H9 (cell line): ENCODE data around the gene PCDHGB2. TPM values are rescaled to one million over a fixed set of nuclear protein-coding genes. Genes with fewer than 3 reads are reported as not detected.
"Not testable (repeated sequence)": the region's sequence is repeated elsewhere in the genome, so short reads cannot be mapped to it uniquely, and the experiment has no call there.

Experiments
- DNase-seq: peaks from one replicate; pipeline ENCODE4 v3.0.0-alpha.2; 2017
- H2AFZ ChIP-seq: one replicate; pipeline ENCODE4 v1.6.1; 2013; ENCODE audit warnings: mild to moderate bottlenecking, low read length, control low read depth, moderate library complexity
- H2AK5ac ChIP-seq: 2 replicates; pipeline ENCODE4 v1.6.1; 2013; ENCODE audit warnings: low read length, control low read depth, mixed read lengths; ENCODE audit not compliant: insufficient read length
- H2BK120ac ChIP-seq: one replicate; pipeline ENCODE4 v1.6.1; 2013; ENCODE audit warnings: low read depth, mild to moderate bottlenecking, low read length, control low read depth, inconsistent platforms; ENCODE audit not compliant: poor library complexity, severe bottlenecking
- H2BK12ac ChIP-seq: 2 replicates; pipeline ENCODE4 v1.6.1; 2013; ENCODE audit warnings: low read length, control low read depth, mixed read lengths, low read depth; ENCODE audit not compliant: insufficient read length
- H2BK15ac ChIP-seq: 2 replicates; pipeline ENCODE4 v1.6.1; 2013; ENCODE audit warnings: low read depth, low read length, control low read depth
- H2BK20ac ChIP-seq: one replicate; pipeline ENCODE4 v1.6.1; 2013; ENCODE audit warnings: low read depth, mild to moderate bottlenecking, low read length, control low read depth, inconsistent platforms; ENCODE audit not compliant: poor library complexity, severe bottlenecking
- H2BK5ac ChIP-seq: 2 replicates; pipeline ENCODE4 v1.6.1; 2013; ENCODE audit warnings: low read length, control low read depth, mixed read lengths; ENCODE audit not compliant: insufficient read length
- H3K14ac ChIP-seq: 2 replicates; pipeline ENCODE4 v1.6.1; 2013; ENCODE audit warnings: low read length, control low read depth; ENCODE audit not compliant: insufficient read depth
- H3K18ac ChIP-seq: 2 replicates; pipeline ENCODE4 v1.6.1; 2013; ENCODE audit warnings: low read depth, mild to moderate bottlenecking, mixed read lengths, low read length, control low read depth; ENCODE audit not compliant: insufficient read length
- H3K23ac ChIP-seq: 2 replicates; pipeline ENCODE4 v1.6.1; 2013; ENCODE audit warnings: low read length, control low read depth, mixed read lengths, low read depth; ENCODE audit not compliant: insufficient read length
- H3K23me2 ChIP-seq: 2 replicates; pipeline ENCODE4 v1.6.1; 2013; ENCODE audit warnings: low read depth, mild to moderate bottlenecking, mixed read lengths, low read length, control low read depth; ENCODE audit not compliant: insufficient read length, poor library complexity, severe bottlenecking
- H3K27ac ChIP-seq: 2 replicates; pipeline ENCODE4 v1.5.1; 2013; ENCODE audit warnings: low read length, control low read depth, mixed read lengths, low read depth; ENCODE audit not compliant: insufficient read length
- H3K27me3 ChIP-seq: 2 replicates; pipeline ENCODE4 v1.6.1; 2013; ENCODE audit warnings: low read length, control low read depth, inconsistent platforms; ENCODE audit not compliant: insufficient read depth
- H3K4ac ChIP-seq: 2 replicates; pipeline ENCODE4 v1.6.1; 2013; ENCODE audit warnings: low read depth, mild to moderate bottlenecking, control low read depth, inconsistent platforms, low read length, moderate library complexity
- H3K4me1 ChIP-seq: 2 replicates; pipeline ENCODE4 v1.6.1; 2013; ENCODE audit warnings: low read length, control low read depth, inconsistent platforms; ENCODE audit not compliant: insufficient read depth
- H3K4me2 ChIP-seq: 2 replicates; pipeline ENCODE4 v1.6.1; 2013; ENCODE audit warnings: low read length, control low read depth, mixed read lengths; ENCODE audit not compliant: insufficient read length, insufficient read depth
- H3K56ac ChIP-seq: 2 replicates; pipeline ENCODE4 v1.6.1; 2013; ENCODE audit warnings: low read depth, mild to moderate bottlenecking, mixed read lengths, low read length, control low read depth; ENCODE audit not compliant: insufficient read length
- H3K79me1 ChIP-seq: 2 replicates; pipeline ENCODE4 v1.6.1; 2013; ENCODE audit warnings: low read depth, mild to moderate bottlenecking, moderate library complexity, low read length, control low read depth, inconsistent platforms; ENCODE audit not compliant: insufficient read depth, poor library complexity, severe bottlenecking
- H3K79me2 ChIP-seq: 2 replicates; pipeline ENCODE4 v1.6.1; 2013; ENCODE audit warnings: low read length, control low read depth, inconsistent platforms; ENCODE audit not compliant: insufficient read depth
- H3K9ac ChIP-seq: 2 replicates; pipeline ENCODE4 v1.6.1; 2013; ENCODE audit warnings: low read length, control low read depth, mixed read lengths; ENCODE audit not compliant: insufficient read length; ENCODE audit errors: extremely low read depth
- H3K9me3 ChIP-seq: one replicate; pipeline ENCODE4 v1.6.1; 2013; ENCODE audit warnings: low read depth, low read length, inconsistent platforms; ENCODE audit not compliant: control insufficient read depth
- H3T11ph ChIP-seq: one replicate; pipeline ENCODE4 v1.6.1; 2013; ENCODE audit warnings: mild to moderate bottlenecking, low read length, control low read depth, inconsistent platforms
- H4K20me1 ChIP-seq: one replicate; pipeline ENCODE4 v1.6.1; 2013; ENCODE audit not compliant: control insufficient read depth, insufficient read length, insufficient read depth
- H4K5ac ChIP-seq: 2 replicates; pipeline ENCODE4 v1.6.1; 2013; ENCODE audit warnings: low read depth, mild to moderate bottlenecking, mixed read lengths, low read length, control low read depth; ENCODE audit not compliant: insufficient read length
- H4K8ac ChIP-seq: replicated peaks from 2 replicates; pipeline ENCODE4 v1.6.1; 2013; ENCODE audit warnings: low read length, control low read depth, mixed read lengths, low read depth; ENCODE audit not compliant: insufficient read length
- H4K91ac ChIP-seq: 2 replicates; pipeline ENCODE4 v1.6.1; 2013; ENCODE audit warnings: low read depth, mild to moderate bottlenecking, moderate library complexity, mixed read lengths, low read length, control low read depth; ENCODE audit not compliant: insufficient read length
- H3K27ac Mint-ChIP-seq, 3 experiments: 2 replicates in 2 of 3; 3 replicates in 1 of 3; pipeline ENCODE4 v1.8.0; 2020 to 2021; ENCODE audit warnings: mixed read lengths in 3 of 3, mild to moderate bottlenecking in 1 of 3, moderate library complexity in 1 of 3
- H3K27me3 Mint-ChIP-seq: 2 replicates; pipeline ENCODE4 v1.8.0; 2021; ENCODE audit warnings: low read depth, mild to moderate bottlenecking, moderate library complexity, mixed read lengths
- H3K36me3 Mint-ChIP-seq, 3 experiments: 2 replicates in 2 of 3; 3 replicates in 1 of 3; pipeline ENCODE4 v1.8.0; 2020 to 2021; ENCODE audit warnings: low read depth in 3 of 3, mixed read lengths in 3 of 3; ENCODE audit not compliant: insufficient read depth in 1 of 3
- H3K4me1 Mint-ChIP-seq, 2 experiments: 2 replicates each; pipeline ENCODE4 v1.8.0; 2020; ENCODE audit warnings: mixed read lengths in 2 of 2
- H3K4me3 Mint-ChIP-seq, 2 experiments: 2 replicates in 1 of 2; 3 replicates in 1 of 2; pipeline ENCODE4 v1.8.0; 2020 to 2021; ENCODE audit warnings: mild to moderate bottlenecking in 2 of 2, mixed read lengths in 2 of 2, moderate library complexity in 1 of 2
- H3K9me3 Mint-ChIP-seq, 2 experiments: 2 replicates in 1 of 2; 3 replicates in 1 of 2; pipeline ENCODE4 v1.8.0; 2020; ENCODE audit warnings: mild to moderate bottlenecking in 2 of 2, mixed read lengths in 2 of 2, moderate library complexity in 1 of 2
- WGBS: extraction: QIAGEN DNeasy Blood & Tissue Kit; methylation state at CpG from one replicate; pipeline ENCODE4 v1.1.7; 2013; ENCODE audit warnings: missing lambda C conversion rate, low lambda C conversion rate, mixed read lengths; ENCODE audit not compliant: insufficient read length; ENCODE audit errors: extremely low coverage; 5-methylcytosine and 5-hydroxymethylcytosine counted together
- total RNA-seq: library from RNA; stranded (reverse); gene quantifications from 2 replicates; pipeline ENCODE4 v1.2.1, GENCODE V29; 2021
- TF ChIP-seq, protein P1 (sequence below): fragments of 200-600 bp; sonication (generic); conservative IDR thresholded peaks from 3 replicates; pipeline ENCODE4 v1.8.0; 2021; ENCODE audit warnings: antibody characterized with exemption, mild to moderate bottlenecking

The PCDHGB2 gene
- total RNA-seq, 1 experiment from 2014 or later: 3.8 TPM

DNA sequence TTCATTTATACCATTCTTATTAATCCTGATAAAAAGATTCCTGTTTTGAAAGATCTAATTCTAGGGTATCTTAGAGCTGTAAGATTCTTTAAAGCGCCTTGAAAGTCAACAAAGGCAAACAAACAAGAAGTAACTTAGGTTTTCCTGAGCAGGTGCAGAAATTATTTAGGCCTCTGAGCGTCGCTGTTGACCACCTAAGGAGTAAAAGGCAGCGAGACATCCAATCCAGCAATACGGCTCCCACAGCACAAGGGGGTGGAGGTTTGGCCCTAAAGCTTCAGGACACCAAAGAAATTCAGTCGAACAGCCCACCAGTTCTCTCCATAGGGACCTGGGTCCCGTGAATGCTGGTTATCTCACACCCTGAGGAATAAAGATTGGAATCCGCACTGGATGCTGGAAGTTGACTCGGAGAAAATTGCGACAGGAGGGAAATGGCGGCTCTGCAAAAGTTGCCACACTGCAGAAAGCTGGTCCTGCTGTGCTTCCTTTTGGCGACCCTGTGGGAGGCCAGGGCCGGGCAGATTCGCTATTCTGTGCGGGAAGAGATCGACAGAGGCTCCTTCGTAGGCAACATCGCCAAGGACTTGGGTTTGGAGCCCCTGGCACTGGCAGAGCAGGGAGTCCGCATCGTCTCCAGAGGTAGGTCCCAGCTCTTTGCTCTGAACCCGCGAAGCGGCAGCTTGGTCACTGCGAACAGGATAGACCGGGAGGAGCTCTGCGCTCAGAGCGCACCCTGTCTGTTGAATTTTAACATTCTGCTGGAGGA lies 21.1 kb upstream of the PCDHGB2 start, which contains the start of gene PCDHGA2:
Gene PCDHGA2, plus strand, starts transcription at position 223 of the 769 bp plus-strand sequence.
- TF ChIP-seq, protein P1, sequence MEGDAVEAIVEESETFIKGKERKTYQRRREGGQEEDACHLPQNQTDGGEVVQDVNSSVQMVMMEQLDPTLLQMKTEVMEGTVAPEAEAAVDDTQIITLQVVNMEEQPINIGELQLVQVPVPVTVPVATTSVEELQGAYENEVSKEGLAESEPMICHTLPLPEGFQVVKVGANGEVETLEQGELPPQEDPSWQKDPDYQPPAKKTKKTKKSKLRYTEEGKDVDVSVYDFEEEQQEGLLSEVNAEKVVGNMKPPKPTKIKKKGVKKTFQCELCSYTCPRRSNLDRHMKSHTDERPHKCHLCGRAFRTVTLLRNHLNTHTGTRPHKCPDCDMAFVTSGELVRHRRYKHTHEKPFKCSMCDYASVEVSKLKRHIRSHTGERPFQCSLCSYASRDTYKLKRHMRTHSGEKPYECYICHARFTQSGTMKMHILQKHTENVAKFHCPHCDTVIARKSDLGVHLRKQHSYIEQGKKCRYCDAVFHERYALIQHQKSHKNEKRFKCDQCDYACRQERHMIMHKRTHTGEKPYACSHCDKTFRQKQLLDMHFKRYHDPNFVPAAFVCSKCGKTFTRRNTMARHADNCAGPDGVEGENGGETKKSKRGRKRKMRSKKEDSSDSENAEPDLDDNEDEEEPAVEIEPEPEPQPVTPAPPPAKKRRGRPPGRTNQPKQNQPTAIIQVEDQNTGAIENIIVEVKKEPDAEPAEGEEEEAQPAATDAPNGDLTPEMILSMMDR: peak; percentile 68

DNA sequence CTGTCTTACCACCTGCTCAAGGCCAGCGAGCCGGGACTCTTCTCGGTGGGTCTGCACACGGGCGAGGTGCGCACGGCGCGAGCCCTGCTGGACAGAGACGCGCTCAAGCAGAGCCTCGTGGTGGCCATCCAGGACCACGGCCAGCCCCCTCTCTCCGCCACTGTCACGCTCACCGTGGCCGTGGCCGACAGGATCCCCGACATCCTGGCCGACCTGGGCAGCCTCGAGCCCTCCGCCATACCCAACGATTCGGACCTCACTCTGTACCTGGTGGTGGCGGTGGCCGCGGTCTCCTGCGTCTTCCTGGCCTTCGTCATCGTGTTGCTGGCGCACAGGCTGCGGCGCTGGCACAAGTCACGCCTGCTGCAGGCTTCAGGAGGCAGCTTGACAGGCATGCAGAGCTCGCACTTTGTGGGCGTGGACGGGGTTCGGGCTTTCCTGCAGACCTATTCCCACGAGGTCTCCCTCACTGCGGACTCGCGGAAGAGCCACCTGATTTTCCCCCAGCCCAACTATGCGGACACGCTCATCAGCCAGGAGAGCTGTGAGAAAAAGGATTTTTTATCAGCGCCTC lies 18.9 kb upstream of the PCDHGB2 start:
- not testable (repeated sequence) for H3K56ac ChIP-seq, H4K20me1 ChIP-seq, H4K91ac ChIP-seq, H4K8ac ChIP-seq, H2BK15ac ChIP-seq, H3K4me1 Mint-ChIP-seq, H2BK20ac ChIP-seq, H3K23ac ChIP-seq, H3K27me3 ChIP-seq, H3K4me3 Mint-ChIP-seq, H2AK5ac ChIP-seq, H3K4me1 ChIP-seq, H3K4me2 ChIP-seq, H3K18ac ChIP-seq, H2BK5ac ChIP-seq, H3K79me1 ChIP-seq, H3K23me2 ChIP-seq, H2BK12ac ChIP-seq, H3K27ac ChIP-seq, H2BK120ac ChIP-seq, H3T11ph ChIP-seq, H3K9ac ChIP-seq, H3K4ac ChIP-seq, H3K79me2 ChIP-seq, DNase-seq, H4K5ac ChIP-seq, H3K27ac Mint-ChIP-seq, H2AFZ ChIP-seq, H3K14ac ChIP-seq
- no CpG with 5 or more reads among the region's 45 CpGs for WGBS
- Mint-ChIP-seq H3K9me3 (peaks cover 63 to 76% of the 10 kb centered on the region in 2 experiments), H3K27me3 (peaks cover 12% of the 10 kb centered on the region), H3K36me3 (peaks cover 17 to 42% (median 33%) of the 10 kb centered on the region in 3 experiments)
- peaks cover 25% of the 10 kb centered on the region for H3K9me3 ChIP-seq

More for the DNA sequence above, 21.1 kb upstream of the PCDHGB2 start, which contains the start of gene PCDHGA2:
- no peaks in the 10 kb centered on the region for H3K79me2 ChIP-seq
- H2BK15ac ChIP-seq: no peak within 1 kb of the TSS
- H2BK5ac ChIP-seq: no peak within 1 kb of the TSS
- no peak within 1 kb of the TSS for H3K4me3 Mint-ChIP-seq
- H3T11ph ChIP-seq: no peak within 1 kb of the TSS
- H3K27me3 Mint-ChIP-seq: peaks cover 10% of the 10 kb centered on the region
- H2BK120ac ChIP-seq: no peak within 1 kb of the TSS
- no peaks in the 10 kb centered on the region for H4K20me1 ChIP-seq
- no peak within 1 kb of the TSS for H3K4me2 ChIP-seq
- H3K9ac ChIP-seq: no peak within 1 kb of the TSS
- no peak within 1 kb of the TSS for H2BK20ac ChIP-seq
- peaks cover 17% of the 10 kb centered on the region for H3K9me3 ChIP-seq
- H2BK12ac ChIP-seq: no peak within 1 kb of the TSS
- no peak within 1 kb of the TSS for H2AK5ac ChIP-seq
- H4K8ac ChIP-seq: no peak within 1 kb of the TSS
- no peak within 1 kb of the TSS for H3K27ac ChIP-seq
- peak; percentile 62 for DNase-seq
- H4K5ac ChIP-seq: no peak within 1 kb of the TSS
- H3K14ac ChIP-seq: no peak within 1 kb of the TSS
- H3K79me1 ChIP-seq: no peaks in the 10 kb centered on the region
- no peak within 1 kb of the TSS for H3K56ac ChIP-seq
- H3K27ac Mint-ChIP-seq: no peak within 1 kb of the TSS
- H3K4me1 ChIP-seq: no peaks in the 10 kb centered on the region
- H2AFZ ChIP-seq: no peak within 1 kb of the TSS
- no peaks in the 10 kb centered on the region for H3K23me2 ChIP-seq
- H3K18ac ChIP-seq: no peak within 1 kb of the TSS
- no CpG with 5 or more reads among the region's 27 CpGs for WGBS
- H3K36me3 Mint-ChIP-seq: peaks cover 9 to 25% (median 20%) of the 10 kb centered on the region in 3 experiments
- H4K91ac ChIP-seq: no peak within 1 kb of the TSS
- H3K4ac ChIP-seq: no peak within 1 kb of the TSS
- peaks cover 2 to 4% of the 10 kb centered on the region in 2 experiments; a peak in 2 of 4 replicates for H3K4me1 Mint-ChIP-seq
- H3K23ac ChIP-seq: no peak within 1 kb of the TSS
- peaks cover 54 to 75% of the 10 kb centered on the region in 2 experiments for H3K9me3 Mint-ChIP-seq
- no peaks in the 10 kb centered on the region for H3K27me3 ChIP-seq
